IMR-90 (cell line): ENCODE data around the gene NFIA. TPM values are rescaled to one million over a fixed set of nuclear protein-coding genes. Genes with fewer than 3 reads are reported as not detected.

Experiments
- ATAC-seq: fragments of 200-7000 bp; cut with Tn5 transposase; 2 replicates; pipeline ENCODE4 v1.9.1; 2020; ENCODE audit warnings: low read depth, mild to moderate bottlenecking, moderate library complexity
- BruUV-seq: library from RNA; stranded (reverse); fragments of 400-500 nt; replicated peaks from 2 replicates; lab custom pipeline; 2021; lab: Mats Ljungman, UMichigan
- CTCF ChIA-PET: fragments of 300-600 bp; formaldehyde crosslinking; extraction: SDS; loops from one replicate; lab custom pipeline; 2021; ENCODE audit warnings: antibody characterized with exemption; lab: Yijun Ruan, JAX
- POLR2A ChIA-PET: fragments of 300-600 bp; sonication (Branson Sonifier 250); formaldehyde crosslinking; loops from one replicate; lab custom pipeline; 2022; ENCODE audit warnings: antibody characterized with exemption; ENCODE audit not compliant: unreplicated experiment; lab: Charles Lee
- DNase-seq: peaks from one replicate; pipeline ENCODE4 v3.0.0; 2013
- H2AFZ ChIP-seq: replicated peaks from 2 replicates; pipeline ENCODE3; 2013; ENCODE audit warnings: low read length, mild to moderate bottlenecking; ENCODE audit not compliant: poor library complexity
- H2AK5ac ChIP-seq: 2 replicates; pipeline ENCODE4 v1.6.1; 2013; ENCODE audit warnings: low read depth, low read length, inconsistent platforms
- H2AK9ac ChIP-seq: replicated peaks from 2 replicates; pipeline ENCODE3; 2013; ENCODE audit warnings: mild to moderate bottlenecking, low read depth, low read length, moderate library complexity; ENCODE audit not compliant: poor library complexity
- H2BK120ac ChIP-seq: 2 replicates; pipeline ENCODE4 v1.6.1; 2013; ENCODE audit warnings: low read depth, low read length, inconsistent platforms
- H2BK15ac ChIP-seq: 3 replicates; pipeline ENCODE4 v1.6.1; 2013; ENCODE audit warnings: low read depth, low read length, inconsistent platforms
- H2BK20ac ChIP-seq: 2 replicates; pipeline ENCODE4 v1.6.1; 2013; ENCODE audit warnings: low read depth, mild to moderate bottlenecking, inconsistent platforms, low read length, moderate library complexity
- H2BK5ac ChIP-seq: 2 replicates; pipeline ENCODE4 v1.6.1; 2013; ENCODE audit warnings: mild to moderate bottlenecking, low read depth, low read length, inconsistent platforms; ENCODE audit not compliant: poor library complexity, severe bottlenecking
- H3K14ac ChIP-seq: replicated peaks from 2 replicates; pipeline ENCODE4 v1.6.1; 2013; ENCODE audit warnings: low read depth, low read length, inconsistent platforms
- H3K18ac ChIP-seq: 2 replicates; pipeline ENCODE4 v1.6.1; 2013; ENCODE audit warnings: low read depth, low read length, control low read depth
- H3K23ac ChIP-seq: 2 replicates; pipeline ENCODE4 v1.6.1; 2013; ENCODE audit warnings: low read depth, low read length, inconsistent platforms
- H3K27ac ChIP-seq: 2 replicates; pipeline ENCODE4 v1.5.1; 2013; ENCODE audit warnings: mild to moderate bottlenecking, control low read depth, low read length; ENCODE audit not compliant: insufficient read depth
- H3K27me3 ChIP-seq: 2 replicates; pipeline ENCODE4 v1.6.1; 2013; ENCODE audit warnings: low read length; ENCODE audit not compliant: control insufficient read depth, insufficient read depth
- H3K36me3 ChIP-seq: 2 replicates; pipeline ENCODE4 v1.6.1; 2013; ENCODE audit warnings: low read length, mixed read lengths; ENCODE audit not compliant: control insufficient read depth, insufficient read depth
- H3K4ac ChIP-seq: 2 replicates; pipeline ENCODE4 v1.6.1; 2013; ENCODE audit warnings: low read depth, low read length, inconsistent platforms
- H3K4me1 ChIP-seq: 2 replicates; pipeline ENCODE4 v1.6.1; 2013; ENCODE audit warnings: low read length, mixed read lengths; ENCODE audit not compliant: control insufficient read depth, insufficient read depth
- H3K4me2 ChIP-seq: 2 replicates; pipeline ENCODE4 v1.6.1; 2013; ENCODE audit warnings: low read depth, mild to moderate bottlenecking, control low read depth, low read length, moderate library complexity
- H3K4me3 ChIP-seq: 2 replicates; pipeline ENCODE4 v1.5.1; 2013; ENCODE audit warnings: low read depth, mild to moderate bottlenecking, control low read depth, low read length, moderate library complexity; ENCODE audit not compliant: insufficient read depth
- H3K56ac ChIP-seq: 2 replicates; pipeline ENCODE4 v1.6.1; 2013; ENCODE audit warnings: low read length, inconsistent platforms; ENCODE audit not compliant: insufficient read depth; ENCODE audit errors: extremely low read depth
- H3K79me1 ChIP-seq, 2 experiments: 2 replicates each; pipeline ENCODE4 v1.6.1; 2013; ENCODE audit warnings: low read length in 2 of 2, inconsistent platforms in 1 of 2, low read depth in 1 of 2
- H3K9ac ChIP-seq: 2 replicates; pipeline ENCODE4 v1.6.1; 2013; ENCODE audit warnings: low read depth, low read length, control low read depth
- H3K9me1 ChIP-seq: 2 replicates; pipeline ENCODE4 v1.6.1; 2013; ENCODE audit warnings: low read length, inconsistent platforms; ENCODE audit not compliant: insufficient read depth
- H3K9me3 ChIP-seq: 2 replicates; pipeline ENCODE4 v1.6.1; 2013; ENCODE audit warnings: low read length; ENCODE audit not compliant: control insufficient read depth, insufficient read depth
- H4K20me1 ChIP-seq: 2 replicates; pipeline ENCODE4 v1.6.1; 2013; ENCODE audit warnings: low read length, inconsistent platforms; ENCODE audit not compliant: insufficient read depth
- H4K5ac ChIP-seq: 2 replicates; pipeline ENCODE4 v1.6.1; 2013; ENCODE audit warnings: mild to moderate bottlenecking, low read depth, low read length, control low read depth
- H4K8ac ChIP-seq, 2 experiments: 2 replicates each; pipeline ENCODE4 v1.6.1; 2013; ENCODE audit warnings: low read depth in 2 of 2, low read length in 2 of 2, control low read depth in 1 of 2, inconsistent platforms in 1 of 2
- H4K91ac ChIP-seq: 2 replicates; pipeline ENCODE4 v1.6.1; 2013; ENCODE audit warnings: low read depth, low read length, inconsistent platforms; ENCODE audit not compliant: insufficient read depth
- MAFK ChIP-seq: IDR thresholded peaks from 2 replicates; pipeline ENCODE4 v1.6.1; 2012; ENCODE audit warnings: low read depth, low read length, improper control_type of control experiment
- NFE2L2 ChIP-seq: fragments of 150-350 bp; IDR thresholded peaks from 2 replicates; pipeline ENCODE4 v1.6.1; 2016; ENCODE audit warnings: low read depth, mild to moderate bottlenecking, low read length
- RCOR1 ChIP-seq: IDR thresholded peaks from 2 replicates; pipeline ENCODE4 v1.6.1; 2012; ENCODE audit warnings: mild to moderate bottlenecking, low read length, improper control_type of control experiment; ENCODE audit not compliant: insufficient replicate concordance
- RFX5 ChIP-seq: IDR thresholded peaks from 2 replicates; pipeline ENCODE4 v1.8.0; 2012; ENCODE audit warnings: low read depth, mild to moderate bottlenecking, low read length, moderate library complexity
- WGBS, 2 experiments: methylation state at CpG; one replicate each; pipeline versions ENCODE4 v1.1.5 to v1.1.7; 2013; ENCODE audit warnings: missing lambda C conversion rate in 2 of 2; ENCODE audit not compliant: insufficient read length in 1 of 2; ENCODE audit errors: extremely low coverage in 2 of 2; 5-methylcytosine and 5-hydroxymethylcytosine counted together
- dilution Hi-C: fragments of 300-500 bp; cut with HindIII; formaldehyde crosslinking; loops from one replicate; pipeline ENCODE4 v1.14.3; 2018; ENCODE audit warnings: low sequenced_read_pairs; ENCODE audit not compliant: unreplicated experiment
- in situ Hi-C: fragments of 300-500 bp; cut with MboI; formaldehyde crosslinking; loops from 3 replicates; pipeline ENCODE4 v1.14.3; 2019; ENCODE audit warnings: low sequenced_read_pairs, inconsistent platforms, mixed read lengths
- intact Hi-C: fragments of 100-400 bp; cut with micrococcal nuclease; formaldehyde crosslinking; loops from 2 replicates; pipeline ENCODE4 v1.10.0; 2022
- polyA plus RNA-seq, 3 experiments: library from polyadenylated mRNA; depleted of rRNA; stranded (reverse); fragments of >200 nt; gene quantifications; 2 replicates each; pipeline ENCODE4 v1.2.3, GENCODE V29; 2012; ENCODE audit warnings: low replicate concordance in 1 of 3
- total RNA-seq: library from RNA; depleted of rRNA; stranded (reverse); fragments of >200 nt; gene quantifications from 2 replicates; pipeline ENCODE4 v1.2.3, GENCODE V29; 2012

NFIA gene
- total and polyA plus RNA-seq, 2 of the 4 experiments (the other 2 are of a cell fraction) = 1.6 to 2.2 TPM

GRCh38 chr1:61460191-61460590 lies 377.8 kb downstream of the NFIA start:
- no peak overlapping the region for H4K8ac ChIP-seq
- dilution Hi-C loops = no loop called here
- CTCF ChIA-PET = interaction anchor here (0.6 kb wide), 1 partner anchor 263 kb away, joined by 4 read pairs; no protein-coding TSS in a partner anchor

More at GRCh38 chr1:61460191-61460590, 377.8 kb downstream of the NFIA start:
- Histone ChIP-seq H4K20me1 (no peaks in the 10 kb centered on the region), H3K9me3 (no peaks in the 10 kb centered on the region), H4K91ac (no peak overlapping the region), H2AK9ac (no peak overlapping the region), H4K5ac (no peak overlapping the region), H3K4me2 (no peak overlapping the region), H3K79me1 (no peaks in the 10 kb centered on the region), H3K27me3 (no peaks in the 10 kb centered on the region), H3K4me3 (no peak overlapping the region), H3K4me1 (no peaks in the 10 kb centered on the region), H3K4ac (no peak overlapping the region), H3K36me3 (no peaks in the 10 kb centered on the region), H3K27ac (no peak overlapping the region), H3K56ac (no peak overlapping the region), H2BK120ac (no peak overlapping the region), H2AFZ (no peak overlapping the region), H3K9ac (no peak overlapping the region), H3K14ac (no peak overlapping the region), H2BK20ac (no peak overlapping the region), H3K23ac (no peak overlapping the region), H2AK5ac (no peak overlapping the region), H3K9me1 (no peaks in the 10 kb centered on the region), H2BK5ac (no peak overlapping the region), H3K18ac (no peak overlapping the region), H2BK15ac (no peak overlapping the region)
- in situ Hi-C loops (no loop called here), intact Hi-C loops (no loop called here)
- no TSS peak for BruUV-seq
- no peak for TF ChIP-seq NFE2L2
- no peak for TF ChIP-seq RCOR1
- TF ChIP-seq MAFK = no peak
- TF ChIP-seq RFX5 = no peak
- whole genome bisulfite sequencing, 2 experiments = no CpG with 5 or more reads among the region's 6 CpGs
- ATAC-seq (no peak), DNase-seq (no peak)
- POLR2A ChIA-PET = no interaction called here
